HL-60 (cell line): Measurements from ENCODE around the gene UXS1.

Experiments
- CTCF ChIP-seq: IDR thresholded peaks from one replicate; pipeline ENCODE4 v1.5.1; 2011; ENCODE audit warnings: low read length, control low read depth, inconsistent platforms; ENCODE audit not compliant: insufficient read depth
- GABPA ChIP-seq: IDR thresholded peaks from 2 replicates; pipeline ENCODE4 v1.6.1; 2012; ENCODE audit warnings: low read depth
- POLR2AphosphoS5 ChIP-seq: IDR thresholded peaks from 2 replicates; pipeline ENCODE4 v1.6.1; 2012; ENCODE audit warnings: low read depth
- REST ChIP-seq: IDR thresholded peaks from 2 replicates; pipeline ENCODE4 v1.6.1; 2012; ENCODE audit warnings: low read depth; ENCODE audit not compliant: insufficient replicate concordance

GRCh38 chr2:106140113-106140512, 54.0 kb downstream of the UXS1 start:
- TF ChIP-seq CTCF, result no peak
- no peak for TF ChIP-seq GABPA
- TF ChIP-seq POLR2AphosphoS5, result no peak
- TF ChIP-seq REST, result no peak
